Measurements from ENCODE around the gene CHRNA3. TPM values are rescaled to one million over a fixed set of nuclear protein-coding genes. Genes with fewer than 3 reads are reported as not detected.

CHRNA3 gene
- total and polyA plus RNA-seq, 2 donors (not counting 1 experiment from before 2014, with no cell fraction given) = not detected

DNA sequence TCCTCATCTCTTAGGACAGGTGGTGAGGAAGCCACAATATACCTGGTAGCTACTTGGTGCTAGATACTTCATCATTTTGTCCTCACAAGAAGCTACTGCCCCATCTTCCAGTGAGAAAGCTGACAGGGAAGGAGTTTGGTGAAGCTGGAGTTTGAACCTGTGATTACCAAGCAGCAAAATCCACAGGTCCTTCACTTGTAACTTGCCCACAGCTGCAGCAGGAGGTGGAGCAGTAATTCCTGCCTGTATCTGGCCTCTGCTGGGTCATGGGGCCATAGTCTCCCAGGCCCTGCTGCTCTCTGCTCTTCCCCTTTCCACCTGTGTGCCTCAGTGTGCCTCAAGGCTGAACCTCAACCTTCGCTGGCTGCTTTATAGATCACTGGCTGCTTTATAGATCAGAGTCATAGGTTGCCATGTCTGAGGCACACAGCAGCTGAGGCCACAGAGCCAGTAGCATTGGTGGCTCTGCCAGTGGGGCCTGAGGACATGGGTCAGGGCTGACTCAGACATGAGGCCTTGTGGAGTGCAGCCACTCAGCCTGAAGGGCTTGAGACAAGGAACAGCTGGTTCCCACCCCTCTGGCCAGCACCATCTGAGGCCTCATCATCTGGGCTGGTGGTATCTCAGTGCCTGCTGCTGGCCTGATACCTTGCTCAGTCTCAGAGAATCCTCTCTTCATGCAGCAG, 31.3 kb upstream of the CHRNA3 start:
- ChIA-PET CTCF (no interaction called here), POLR2A (no interaction called here)
- no peaks in the 10 kb centered on the region for H3K4me1 Mint-ChIP-seq

DNA sequence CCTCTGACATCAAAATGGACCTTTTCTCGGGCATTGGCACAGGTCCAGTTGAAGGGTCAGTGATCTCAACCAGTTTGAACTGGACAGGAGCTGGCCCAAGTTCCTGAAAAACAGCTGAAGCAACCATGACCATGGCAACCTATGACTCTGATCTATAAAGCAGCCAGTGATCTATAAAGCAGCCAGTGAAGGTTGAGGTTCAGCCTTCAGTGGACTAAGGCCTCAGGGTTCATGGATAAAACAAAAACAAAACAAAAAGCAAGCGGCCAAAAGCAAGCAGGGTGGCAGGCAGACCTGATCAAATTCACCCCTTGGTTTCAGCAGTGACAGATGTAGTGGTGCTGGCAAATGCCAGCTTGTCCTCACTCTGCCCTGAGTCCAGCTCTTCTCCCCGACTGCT, 30.2 kb upstream of the CHRNA3 start:
- Histone ChIP-seq H3K36me3 (replicated peaks in 1 of 2; ENCODE audit: control extremely low read depth in 1 of 2, control insufficient read depth in 1 of 2, extremely low read depth in 1 of 2, insufficient read depth in 2 of 2, low read length in 1 of 2) (no peaks in the 10 kb centered on the region), H4K20me1 (ENCODE audit: control insufficient read depth, insufficient read depth, low read length, poor library complexity, severe bottlenecking) (no peaks in the 10 kb centered on the region), H3K9me3 (ENCODE audit: control extremely low read depth in 1 of 3, control insufficient read depth in 2 of 3, insufficient read depth in 1 of 3, low read length in 2 of 3) (no peaks in the 10 kb centered on the region), H3K4me2 (replicated peaks; ENCODE audit: low read depth, low read length, poor library complexity, severe bottlenecking) (no peak overlapping the region), H3K79me2 (ENCODE audit: control insufficient read depth, insufficient read depth, low read length) (no peaks in the 10 kb centered on the region), H2AFZ (ENCODE audit: insufficient read depth, low read depth, low read length, poor library complexity, severe bottlenecking) (no peak overlapping the region), H3K27ac (ENCODE audit: low read length in 2 of 2) (no peak overlapping the region), H3K27me3 (replicated peaks in 1 of 4; ENCODE audit: control extremely low read depth in 1 of 4, control insufficient read depth in 3 of 4, insufficient read depth in 4 of 4, low read length in 3 of 4) (no peaks in the 10 kb centered on the region), H3K4me1 (ENCODE audit: control insufficient read depth in 2 of 2, insufficient read depth in 2 of 2, low read length in 2 of 2) (no peaks in the 10 kb centered on the region), H3K4me3 (ENCODE audit: control extremely low read depth in 1 of 5, extremely low read depth in 1 of 5, insufficient read depth in 1 of 5, low read depth in 2 of 5, low read length in 4 of 5) (no peak overlapping the region), H3K9ac (ENCODE audit: low read length) (no peak overlapping the region)
- no peak overlapping the region for H3K27ac Mint-ChIP-seq
- ChIA-PET CTCF (interaction anchor here (1.2 kb wide), 1 partner anchor 14 kb away, joined by 3 read pairs; no protein-coding TSS in a partner anchor), POLR2A (no interaction called here)
- no peak for ATAC-seq (ENCODE audit: low read depth)
- WGBS (ENCODE audit: insufficient coverage) = 84% methylated on average over 3 of the region's 3 CpGs
- H3K27me3 Mint-ChIP-seq = peaks cover 5% of the 10 kb centered on the region
- H3K9me3 Mint-ChIP-seq (ENCODE audit: insufficient read depth) = no peaks in the 10 kb centered on the region
- no peak overlapping the region for H3K4me3 Mint-ChIP-seq
- no peak for DNase-seq
- H3K4me1 Mint-ChIP-seq = no peaks in the 10 kb centered on the region
- intact Hi-C loops (cut with micrococcal nuclease) = no loop called here
- TF ChIP-seq, protein P1, sequence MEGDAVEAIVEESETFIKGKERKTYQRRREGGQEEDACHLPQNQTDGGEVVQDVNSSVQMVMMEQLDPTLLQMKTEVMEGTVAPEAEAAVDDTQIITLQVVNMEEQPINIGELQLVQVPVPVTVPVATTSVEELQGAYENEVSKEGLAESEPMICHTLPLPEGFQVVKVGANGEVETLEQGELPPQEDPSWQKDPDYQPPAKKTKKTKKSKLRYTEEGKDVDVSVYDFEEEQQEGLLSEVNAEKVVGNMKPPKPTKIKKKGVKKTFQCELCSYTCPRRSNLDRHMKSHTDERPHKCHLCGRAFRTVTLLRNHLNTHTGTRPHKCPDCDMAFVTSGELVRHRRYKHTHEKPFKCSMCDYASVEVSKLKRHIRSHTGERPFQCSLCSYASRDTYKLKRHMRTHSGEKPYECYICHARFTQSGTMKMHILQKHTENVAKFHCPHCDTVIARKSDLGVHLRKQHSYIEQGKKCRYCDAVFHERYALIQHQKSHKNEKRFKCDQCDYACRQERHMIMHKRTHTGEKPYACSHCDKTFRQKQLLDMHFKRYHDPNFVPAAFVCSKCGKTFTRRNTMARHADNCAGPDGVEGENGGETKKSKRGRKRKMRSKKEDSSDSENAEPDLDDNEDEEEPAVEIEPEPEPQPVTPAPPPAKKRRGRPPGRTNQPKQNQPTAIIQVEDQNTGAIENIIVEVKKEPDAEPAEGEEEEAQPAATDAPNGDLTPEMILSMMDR (IDR thresholded peaks at IDR 0.05) = no peak
- no peak for TF ChIP-seq EZH2 (IDR thresholded peaks at IDR 0.05; ENCODE audit: borderline replicate concordance, insufficient read depth, low read depth, low read length, poor library complexity, severe bottlenecking)

More for the DNA sequence above, 31.3 kb upstream of the CHRNA3 start:
- H3K9me3 ChIP-seq (ENCODE audit: control extremely low read depth in 1 of 3, control insufficient read depth in 2 of 3, insufficient read depth in 1 of 3, low read length in 2 of 3) = no peaks in the 10 kb centered on the region
- no peaks in the 10 kb centered on the region for H4K20me1 ChIP-seq (ENCODE audit: control insufficient read depth, insufficient read depth, low read length, poor library complexity, severe bottlenecking)
- peaks cover 5% of the 10 kb centered on the region for H3K27me3 Mint-ChIP-seq
- no peak for ATAC-seq (ENCODE audit: low read depth)
- H3K9me3 Mint-ChIP-seq (ENCODE audit: insufficient read depth) = no peaks in the 10 kb centered on the region
- H3K9ac ChIP-seq (ENCODE audit: low read length) = no peak overlapping the region
- H3K27ac Mint-ChIP-seq = no peak overlapping the region
- H3K27ac ChIP-seq (ENCODE audit: low read length in 2 of 2) = no peak overlapping the region
- no peak overlapping the region for H3K4me3 Mint-ChIP-seq
- no CpG with 5 or more reads among the region's 1 CpG for WGBS (ENCODE audit: insufficient coverage)
- no peaks in the 10 kb centered on the region for H3K79me2 ChIP-seq (ENCODE audit: control insufficient read depth, insufficient read depth, low read length)
- no peak overlapping the region for H2AFZ ChIP-seq (ENCODE audit: insufficient read depth, low read depth, low read length, poor library complexity, severe bottlenecking)
- H3K36me3 ChIP-seq (replicated peaks in 1 of 2; ENCODE audit: control extremely low read depth in 1 of 2, control insufficient read depth in 1 of 2, extremely low read depth in 1 of 2, insufficient read depth in 2 of 2, low read length in 1 of 2) = no peaks in the 10 kb centered on the region
- H3K27me3 ChIP-seq (replicated peaks in 1 of 4; ENCODE audit: control extremely low read depth in 1 of 4, control insufficient read depth in 3 of 4, insufficient read depth in 4 of 4, low read length in 3 of 4) = no peaks in the 10 kb centered on the region
- intact Hi-C loops (cut with micrococcal nuclease) = no loop called here
- TF ChIP-seq, protein P1 (IDR thresholded peaks at IDR 0.05) = no peak
- no peak for TF ChIP-seq EZH2 (IDR thresholded peaks at IDR 0.05; ENCODE audit: borderline replicate concordance, insufficient read depth, low read depth, low read length, poor library complexity, severe bottlenecking)
- H3K4me2 ChIP-seq (replicated peaks; ENCODE audit: low read depth, low read length, poor library complexity, severe bottlenecking) = no peak overlapping the region
- H3K4me3 ChIP-seq (ENCODE audit: control extremely low read depth in 1 of 5, extremely low read depth in 1 of 5, insufficient read depth in 1 of 5, low read depth in 2 of 5, low read length in 4 of 5) = no peak overlapping the region
- no peaks in the 10 kb centered on the region for H3K4me1 ChIP-seq (ENCODE audit: control insufficient read depth in 2 of 2, insufficient read depth in 2 of 2, low read length in 2 of 2)
- no peak for DNase-seq
